GM18868 (cell line): ENCODE data around the gene FKBP8.
"Not testable (repeated sequence)": the region's sequence is repeated elsewhere in the genome, so short reads cannot be mapped to it uniquely, and the experiment has no call there.

Experiments used
- ATAC-seq: cut with Tn5 transposase; IDR thresholded peaks from one replicate; pipeline ENCODE4 v1.9.1; 2021; ENCODE audit warnings: mild to moderate bottlenecking, moderate library complexity; ENCODE audit not compliant: unreplicated experiment

FKBP8 gene

DNA sequence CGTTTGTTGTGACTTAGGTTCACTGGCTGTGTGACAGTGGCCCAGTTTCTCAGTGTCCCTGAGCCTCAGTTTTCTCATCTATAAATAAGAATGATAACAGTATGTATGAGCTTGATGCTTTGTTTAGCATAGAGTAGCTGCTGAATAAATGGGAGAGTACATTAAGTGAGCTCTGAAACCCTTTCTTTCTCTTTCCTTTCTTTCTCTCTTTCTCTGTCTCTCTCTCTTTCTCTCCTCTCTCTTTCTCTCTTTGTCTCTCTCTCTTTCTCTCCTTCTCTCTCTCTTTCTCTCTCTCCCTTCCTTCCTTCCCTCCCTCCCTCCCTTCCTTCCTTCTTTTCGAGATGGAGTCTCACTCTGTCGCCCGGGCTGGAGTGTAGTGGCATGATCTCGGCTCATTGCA lies 16.3 kb upstream of the FKBP8 start:
- ATAC-seq, result no peak

DNA sequence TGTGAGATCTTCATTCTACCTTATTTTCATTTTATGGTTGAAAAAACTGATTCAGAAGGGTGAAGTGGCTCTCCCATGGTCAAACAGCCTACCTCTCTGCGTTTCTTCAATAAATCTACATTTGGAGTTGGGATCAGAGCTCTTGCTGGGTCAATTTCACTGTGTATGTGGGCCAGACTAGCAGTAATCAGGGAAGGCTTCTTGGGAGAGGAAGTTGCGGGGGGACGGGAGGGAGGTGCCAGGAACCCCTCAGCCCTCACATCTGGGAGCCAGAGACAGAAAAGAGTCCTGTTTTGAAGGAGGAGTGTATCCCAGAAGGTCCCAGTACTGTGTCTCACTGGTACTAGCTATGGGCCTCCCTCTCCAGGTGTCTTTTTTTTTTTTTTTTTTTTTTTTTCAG lies 15.2 kb upstream of the FKBP8 start:
- no peak for ATAC-seq

DNA sequence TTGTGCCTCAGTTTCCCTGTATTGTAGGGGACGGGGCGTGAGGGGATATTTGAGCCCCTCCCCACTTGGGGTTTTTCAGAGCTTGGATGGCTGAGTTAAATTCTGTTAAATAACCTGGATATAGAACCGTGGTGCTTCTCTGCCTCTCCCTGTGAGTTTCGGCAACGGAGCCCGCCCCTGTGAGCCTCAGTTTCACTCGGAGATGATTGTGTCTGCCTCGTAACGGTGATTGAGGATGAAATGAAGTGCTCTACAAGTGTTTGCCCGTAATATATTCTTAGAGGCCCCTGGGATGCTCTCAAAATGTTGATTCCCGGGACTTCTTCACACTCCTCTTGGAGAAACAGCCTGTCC lies 14.8 kb upstream of the FKBP8 start:
- ATAC-seq, result no peak

DNA sequence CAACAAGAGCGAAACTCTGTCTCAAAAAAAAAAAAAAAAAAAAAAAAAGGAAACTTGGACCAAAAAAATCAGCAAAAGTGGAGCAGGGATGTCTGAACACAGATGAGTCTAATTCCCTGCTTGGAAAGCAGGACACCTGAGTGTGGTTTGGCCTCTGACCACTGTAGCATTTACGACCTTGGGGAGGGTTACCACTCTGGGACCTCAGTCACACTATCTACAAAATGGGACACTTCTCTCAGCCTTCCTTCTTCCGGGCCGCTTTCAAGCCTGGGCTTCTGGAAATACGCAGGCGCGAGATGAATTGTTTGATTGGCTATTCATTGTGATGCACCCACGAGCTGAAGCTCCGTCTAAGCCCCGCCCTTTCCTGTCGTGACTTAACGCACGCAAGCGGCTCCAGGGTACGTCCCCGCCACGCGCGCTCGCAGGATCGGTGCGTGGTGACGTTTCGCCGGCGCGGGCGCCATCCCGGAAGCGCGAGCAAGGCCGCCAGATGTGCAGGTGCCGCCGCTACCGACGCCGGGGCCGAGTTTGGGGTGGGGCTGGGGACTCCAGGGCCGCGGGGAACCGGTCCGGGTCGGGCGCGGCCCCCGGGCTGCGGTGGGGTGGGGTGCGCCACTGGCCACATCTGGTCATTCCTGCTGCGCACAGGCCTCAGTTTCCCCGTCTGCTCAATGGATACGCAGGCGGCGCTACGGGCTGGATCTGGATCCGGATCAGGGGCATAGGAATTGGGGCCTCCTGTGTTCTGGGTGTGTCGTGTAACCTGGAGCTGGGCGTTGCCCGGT lies 14.2 kb upstream of the FKBP8 start, which contains the start of gene KXD1:
KXD1 (plus strand) TSS at position 460 of the 791 bp plus-strand sequence. CDS start 4,187 bp downstream, outside the sequence.
- peak; percentile 90 for ATAC-seq

DNA sequence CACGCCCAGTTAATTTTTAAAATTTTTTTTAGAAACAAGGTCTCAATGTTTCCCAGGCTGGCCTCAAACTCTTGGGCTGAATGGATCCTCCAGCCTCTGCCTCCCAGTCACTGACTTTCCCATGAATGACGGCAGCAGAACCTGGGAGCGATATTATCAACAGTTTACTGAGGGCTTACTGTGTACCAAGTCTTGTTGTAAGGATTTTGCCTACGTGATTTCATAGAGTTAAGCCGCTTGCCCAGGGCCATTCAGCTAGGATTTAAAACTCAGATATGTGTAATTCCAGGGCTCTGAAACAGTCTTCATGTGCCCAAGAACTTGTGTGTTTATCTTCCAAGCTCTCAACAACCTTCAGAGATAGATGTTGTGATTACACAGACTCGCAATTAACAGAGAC lies 8.3 kb upstream of the FKBP8 start:
- no peak for ATAC-seq

DNA sequence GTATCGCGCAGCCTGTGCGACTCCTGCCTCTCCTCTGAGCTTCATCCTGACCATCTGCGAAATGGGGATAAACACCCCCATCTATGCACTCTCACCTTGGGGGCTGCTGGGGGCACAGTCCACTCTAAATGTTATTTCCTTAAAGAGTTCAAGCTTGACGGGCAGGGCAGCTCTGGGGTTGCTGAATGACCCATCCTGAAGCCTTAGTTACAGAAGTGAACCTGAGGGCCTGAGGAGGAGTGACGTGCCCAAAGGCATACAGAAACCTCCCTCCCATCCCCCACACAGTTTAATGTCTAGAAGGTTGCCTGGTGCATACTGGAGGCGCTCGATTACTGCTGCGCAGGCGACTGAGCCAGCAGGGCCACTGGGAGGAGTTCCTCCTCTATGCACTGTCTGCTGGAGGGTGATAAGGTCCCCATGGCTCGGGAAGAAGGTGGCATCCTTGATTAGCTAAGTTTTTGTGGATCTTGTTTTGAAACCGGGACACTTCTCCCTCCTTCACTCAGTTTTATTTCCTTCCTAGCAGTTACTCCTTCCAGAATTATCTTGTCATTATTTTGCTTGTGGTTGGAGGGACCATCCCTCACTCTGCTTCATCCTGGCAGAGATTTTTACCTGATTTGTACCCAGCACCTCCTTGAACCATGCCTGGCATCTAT lies 572 bp upstream of the FKBP8 start:
- peak; percentile 62 for ATAC-seq

DNA sequence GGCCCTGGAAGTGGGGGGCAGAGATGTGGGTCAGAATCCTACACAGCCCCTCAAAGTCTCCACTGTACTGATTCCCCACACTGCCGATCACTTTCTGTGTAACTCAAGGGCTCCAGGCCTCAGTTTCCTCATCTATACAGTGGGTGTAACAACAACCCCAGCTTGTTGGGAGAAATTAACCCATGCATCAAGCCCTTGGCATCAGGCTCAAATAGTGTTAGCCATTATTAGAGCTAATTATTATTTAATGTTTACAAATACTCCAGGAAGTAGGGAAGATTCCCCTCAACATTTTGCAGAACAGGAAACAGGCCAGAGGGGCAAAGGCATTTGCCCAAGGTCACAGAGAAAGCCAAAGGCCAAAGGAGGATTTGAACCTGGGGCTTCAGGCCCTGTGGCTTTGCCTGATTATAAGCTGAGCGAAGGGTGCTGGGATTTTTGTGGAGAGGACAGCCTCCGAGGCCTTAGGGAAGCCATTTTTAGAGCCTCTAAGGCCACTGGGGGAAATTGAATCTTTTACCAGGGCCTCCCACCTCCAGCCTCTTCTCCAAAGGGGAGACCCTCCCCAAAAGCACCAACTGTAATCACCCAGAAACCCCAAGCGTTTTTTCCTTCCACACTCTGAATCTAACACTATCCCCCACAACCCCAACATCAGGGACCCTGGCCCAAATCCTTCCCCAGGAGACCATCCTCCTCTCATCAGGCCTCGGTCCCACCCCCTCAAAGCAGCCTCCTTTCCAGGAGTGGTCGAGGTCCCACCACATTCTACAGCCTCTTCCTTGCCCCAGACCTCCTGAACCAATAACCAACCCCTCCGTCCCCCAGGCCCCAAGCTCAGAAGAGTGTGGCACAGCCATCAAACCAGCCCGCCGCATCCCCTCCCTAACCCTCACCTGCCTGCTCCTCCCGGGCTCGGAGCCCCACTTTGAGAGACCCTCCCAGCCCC lies 1.1 kb downstream of the FKBP8 start:
- no peak for ATAC-seq

DNA sequence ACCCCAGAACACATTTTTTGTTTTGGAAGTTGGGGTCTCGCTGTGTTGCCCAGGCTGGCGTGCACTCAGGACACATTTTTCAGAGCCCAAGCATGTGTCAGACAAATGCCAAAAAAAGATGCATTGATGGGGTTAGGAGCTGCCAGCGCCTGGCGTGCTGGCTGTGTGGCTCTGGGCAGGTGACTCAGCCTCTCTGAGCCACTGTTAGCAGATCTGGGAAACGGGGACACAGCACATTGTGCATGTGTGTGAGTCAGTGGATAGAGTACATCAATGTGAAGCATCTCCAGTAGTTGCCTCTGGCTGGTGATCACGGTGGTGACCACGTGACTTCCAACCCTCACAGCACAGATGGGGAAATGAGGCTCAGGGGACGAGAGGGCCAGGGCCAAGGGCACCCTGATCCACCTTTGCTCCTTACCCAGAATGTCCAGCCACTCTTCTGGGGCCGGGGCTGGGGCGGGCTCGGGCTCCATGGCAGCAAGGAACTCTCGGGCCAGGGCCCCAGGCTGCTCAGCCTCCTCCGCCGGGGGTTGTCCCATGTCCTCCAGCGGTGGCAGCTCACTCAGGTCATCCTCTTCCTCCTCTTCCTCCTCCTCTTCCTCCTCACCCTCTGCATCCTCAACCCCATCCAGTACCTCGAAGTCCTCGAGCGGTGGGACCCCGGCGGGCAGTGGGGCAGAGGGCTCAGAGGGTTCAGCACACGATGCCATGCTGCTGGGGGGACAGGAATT lies 1.9 kb downstream of the FKBP8 start:
- no peak for ATAC-seq

DNA sequence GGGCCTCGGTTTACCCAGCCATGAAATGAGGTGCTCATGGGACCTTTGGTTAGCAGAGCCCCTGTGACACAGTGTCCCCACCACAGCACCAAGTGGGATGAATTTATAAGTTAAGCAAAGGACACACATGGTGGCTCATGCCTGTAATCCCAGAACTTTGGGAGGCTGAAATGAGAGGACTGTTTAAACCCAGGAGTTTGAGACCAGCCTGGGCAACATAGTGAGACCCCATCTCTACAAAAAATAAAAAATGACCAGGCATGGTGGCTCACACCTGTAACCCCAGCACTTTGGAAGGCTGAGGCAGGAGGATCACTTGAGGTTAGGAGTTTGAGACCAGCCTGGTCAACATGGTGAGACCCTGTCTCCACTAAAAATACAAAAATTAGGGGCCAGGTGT lies 3.2 kb downstream of the FKBP8 start:
- ATAC-seq, result not testable (repeated sequence)

DNA sequence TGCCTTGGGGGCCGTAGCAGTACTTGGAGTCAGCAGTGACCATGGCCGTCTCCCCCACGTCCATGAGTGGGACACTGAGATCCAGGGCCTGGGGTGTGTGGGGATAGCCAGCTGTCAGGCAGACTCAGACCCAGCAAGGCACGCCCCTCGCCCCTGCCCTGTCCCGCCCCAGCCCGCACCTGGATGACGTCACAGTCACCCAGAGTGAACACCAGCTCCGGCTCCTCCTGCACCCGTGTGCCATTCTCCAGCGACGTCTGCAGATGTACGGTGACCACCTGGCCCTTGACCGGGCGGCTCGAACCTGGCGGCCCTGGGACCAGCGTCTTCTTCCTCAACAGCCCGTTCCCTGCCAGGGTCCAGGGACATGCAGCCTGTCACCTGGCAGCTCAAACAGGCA lies 4.0 kb downstream of the FKBP8 start:
- ATAC-seq, result no peak

DNA sequence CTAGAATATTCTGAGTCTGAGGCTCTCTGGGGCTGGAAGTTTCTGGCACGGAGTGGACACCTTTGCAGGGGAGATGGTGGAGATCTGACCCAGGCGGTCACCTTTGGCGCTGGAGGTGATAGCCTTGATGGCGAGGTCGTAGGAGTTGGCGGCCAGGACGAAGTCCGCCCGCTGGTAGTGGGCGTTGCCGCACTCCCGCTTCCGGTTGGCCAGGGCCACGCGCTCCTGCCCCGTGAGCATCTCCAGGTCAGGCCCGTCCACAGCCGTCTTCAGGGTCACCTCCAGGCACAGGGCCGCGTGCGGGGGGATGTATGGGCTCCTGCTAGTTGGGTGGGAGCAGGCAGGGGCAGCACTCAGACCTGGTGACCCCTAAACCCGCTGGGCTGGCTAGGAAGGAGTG lies 5.3 kb downstream of the FKBP8 start:
- ATAC-seq, result no peak

DNA sequence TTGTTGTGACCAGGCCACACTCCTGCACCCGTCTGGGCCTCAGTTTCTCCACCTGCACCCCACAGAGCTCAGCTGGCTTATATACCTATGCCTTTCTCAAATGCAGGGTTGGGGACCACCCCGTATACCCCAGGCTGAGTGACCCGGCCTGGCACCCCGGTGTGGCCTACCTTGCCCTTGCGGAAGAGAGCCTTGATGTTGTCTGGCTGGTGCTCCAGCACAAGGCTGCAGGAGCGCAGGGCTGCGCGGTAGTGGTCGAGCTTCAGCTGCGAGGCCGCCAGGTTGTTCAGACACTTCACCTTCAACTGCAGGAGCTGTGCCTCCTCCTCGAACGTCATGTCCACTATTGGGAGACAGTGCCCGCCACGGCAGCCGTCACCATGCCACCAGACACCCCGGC lies 5.9 kb downstream of the FKBP8 start:
- ATAC-seq, result no peak

DNA sequence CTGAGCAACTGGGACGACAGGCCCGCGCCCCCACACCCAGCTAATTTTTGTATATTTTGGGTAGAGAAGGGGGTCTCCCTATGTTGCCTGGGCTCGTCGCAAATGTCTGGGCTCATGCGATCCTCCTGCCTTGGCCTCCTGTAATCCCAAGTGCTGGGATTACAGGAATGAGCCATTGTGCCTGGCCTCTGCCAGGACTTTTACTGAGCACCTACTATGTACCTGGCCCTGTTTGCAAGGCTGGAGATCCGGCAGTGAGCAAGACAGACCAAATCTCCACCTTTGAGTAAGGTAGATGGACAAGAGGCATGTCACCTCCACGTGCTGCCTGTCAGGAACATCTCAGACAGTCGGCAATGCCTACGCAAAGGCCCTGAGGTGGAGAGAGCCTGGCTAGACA lies 6.9 kb downstream of the FKBP8 start:
- no peak for ATAC-seq

DNA sequence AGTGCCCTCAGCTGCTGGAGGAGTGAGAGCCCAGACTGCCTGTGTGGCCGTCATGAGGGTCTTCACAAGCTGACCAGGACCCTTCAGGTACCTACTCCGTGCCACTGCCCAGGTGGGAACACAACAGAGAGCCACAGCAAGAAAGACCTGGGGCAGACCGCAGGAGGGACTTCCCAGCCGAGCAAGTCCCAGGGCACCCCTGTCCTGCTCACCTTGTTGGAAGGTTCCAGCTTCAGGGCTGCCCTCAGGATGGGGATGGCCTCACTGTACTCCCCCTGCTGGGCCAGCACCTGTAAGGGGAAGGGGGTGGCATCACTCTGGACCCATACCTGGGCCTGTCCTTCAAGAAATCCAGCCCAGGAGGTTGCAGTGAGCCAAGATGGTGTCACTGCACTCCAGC lies 10.3 kb downstream of the FKBP8 start:
- no peak for ATAC-seq

DNA sequence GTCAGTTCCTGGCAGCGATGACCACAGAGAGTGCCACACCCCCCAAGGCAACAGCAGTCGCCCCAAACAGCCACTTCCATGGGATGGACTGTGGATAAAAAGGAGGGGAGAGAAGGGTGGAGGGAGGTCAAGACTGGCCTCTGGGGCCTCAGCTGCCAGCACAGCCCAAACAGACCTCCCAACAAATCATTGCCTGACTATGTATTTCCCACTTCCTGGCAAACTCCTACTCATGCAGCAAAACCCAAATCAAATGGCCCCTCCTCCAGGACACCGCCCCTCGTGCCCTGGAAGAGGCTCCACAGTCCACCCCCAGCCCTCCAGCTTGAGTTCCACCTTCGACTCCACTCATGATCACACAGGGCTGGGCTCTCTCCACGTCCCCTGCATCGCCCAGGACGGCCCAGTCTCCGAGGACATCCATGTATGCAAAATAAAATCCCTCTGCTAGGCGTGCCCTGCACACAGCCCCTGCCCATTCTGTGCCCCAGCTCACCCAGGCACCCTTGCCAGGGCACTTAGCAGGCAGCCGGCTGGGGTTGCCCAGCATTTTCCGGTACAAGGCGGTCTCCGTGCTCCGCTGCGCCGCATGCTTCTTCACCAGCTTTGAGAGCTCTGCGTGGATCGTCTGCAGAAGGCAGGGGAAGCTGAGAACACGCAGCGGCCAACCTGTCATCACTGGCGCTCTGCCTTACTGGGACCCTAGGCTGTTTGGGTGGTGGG lies 11.0 kb downstream of the FKBP8 start:
- no peak for ATAC-seq

DNA sequence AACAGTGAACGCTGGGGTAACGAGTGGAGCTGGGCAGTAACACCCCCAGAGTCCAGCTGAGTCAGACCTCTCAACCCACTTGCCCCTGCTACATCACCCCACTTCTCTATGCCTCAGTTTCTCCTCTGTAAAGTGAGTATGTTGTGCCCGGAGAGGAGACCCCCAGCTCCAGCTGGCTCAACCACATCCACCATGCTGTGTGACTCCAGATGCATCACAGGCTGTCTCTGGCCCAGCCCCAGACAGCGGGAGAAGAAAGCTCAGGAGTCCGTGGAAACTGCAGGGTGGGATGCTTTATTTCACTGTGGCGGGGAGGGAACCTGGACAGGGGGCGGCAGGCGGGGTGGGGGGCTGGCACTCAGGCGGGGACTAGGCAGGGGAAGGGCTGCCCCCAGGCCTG lies 11.9 kb downstream of the FKBP8 start:
- ATAC-seq, result no peak

DNA sequence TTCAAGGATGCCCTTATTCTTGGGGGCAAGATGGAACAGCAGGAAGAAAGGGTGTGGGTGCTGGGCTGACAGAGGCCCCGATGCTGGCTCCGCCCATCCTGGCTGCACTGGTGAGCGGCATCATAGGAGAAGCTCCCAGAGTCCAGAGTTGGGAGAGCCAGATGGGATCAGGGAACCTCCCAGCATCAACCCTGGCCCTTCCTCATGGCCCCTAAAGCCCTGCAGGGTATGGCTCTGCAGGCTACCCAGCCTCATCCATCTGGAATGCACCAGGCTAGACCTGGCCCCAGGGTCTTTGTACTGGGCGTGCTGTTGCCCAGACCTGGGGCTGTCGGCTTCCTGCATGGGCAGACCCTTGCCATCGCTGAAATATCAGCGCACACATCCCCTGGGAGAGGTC lies 13.6 kb downstream of the FKBP8 start:
- ATAC-seq, result no peak

DNA sequence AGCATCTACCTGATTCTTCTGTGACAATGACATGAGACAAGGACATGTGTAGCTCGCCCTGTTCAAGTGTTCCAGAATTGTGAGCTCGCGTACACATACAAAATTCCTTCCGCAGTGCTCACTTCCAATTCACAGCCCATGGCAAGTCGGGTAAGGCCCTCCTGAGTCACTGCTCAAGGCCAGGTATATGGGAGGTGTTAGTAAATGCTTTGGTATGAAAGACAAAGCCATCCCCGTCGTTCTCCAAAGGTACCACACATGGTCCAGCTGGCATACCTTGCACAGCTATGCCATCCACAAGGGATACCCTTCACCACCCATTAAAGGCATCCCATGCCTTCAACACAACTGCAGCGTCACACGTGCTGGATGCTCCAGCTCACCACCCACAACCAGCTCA lies 17.1 kb downstream of the FKBP8 start:
- no peak for ATAC-seq

DNA sequence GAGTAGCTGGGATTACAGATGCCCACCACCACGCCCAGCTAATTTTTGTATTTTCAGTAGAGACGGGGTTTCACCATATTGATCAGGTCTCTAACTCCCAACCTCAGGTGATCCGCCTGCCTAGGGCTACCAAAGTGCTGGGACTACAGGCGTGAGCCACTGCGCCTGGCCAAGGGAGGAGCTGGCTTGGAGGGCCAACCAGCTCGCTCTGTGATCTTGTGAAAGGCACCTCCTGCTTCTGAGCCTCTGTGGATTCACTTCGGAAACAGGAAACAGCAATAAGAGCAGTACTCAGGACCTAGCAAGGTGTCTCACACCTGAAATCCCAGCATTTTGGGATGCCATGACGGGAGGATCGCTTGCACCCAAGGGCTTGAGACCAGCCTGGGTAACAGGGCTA lies 19.5 kb downstream of the FKBP8 start:
- no peak for ATAC-seq

DNA sequence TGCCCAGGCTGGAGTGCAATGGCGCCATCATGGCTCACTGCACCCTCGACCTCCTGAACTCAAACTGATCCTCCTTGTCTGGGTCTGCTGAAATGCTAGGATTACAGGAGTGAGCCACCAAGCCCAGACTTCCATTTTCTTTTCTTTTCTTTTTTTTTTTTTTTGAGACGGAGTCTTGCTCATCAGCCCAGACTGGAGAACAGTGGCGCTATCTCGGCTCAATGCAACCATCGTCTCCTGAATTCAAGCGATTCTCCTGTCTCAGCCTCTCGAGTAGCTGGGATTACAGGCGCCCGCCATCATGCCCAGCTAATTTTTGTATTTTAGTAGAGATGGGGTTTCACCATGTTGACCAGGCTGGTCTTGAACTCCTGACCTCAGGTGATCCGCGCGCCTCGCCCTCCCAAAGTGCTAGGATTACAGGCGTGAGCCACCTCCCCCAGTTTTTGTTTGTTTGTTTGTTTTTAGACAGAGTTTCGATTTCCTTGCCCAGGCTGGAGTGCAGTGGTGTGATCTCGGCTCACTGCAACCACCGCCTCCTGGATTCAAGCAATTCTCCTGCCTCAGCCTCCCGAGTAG lies 20.4 kb downstream of the FKBP8 start:
- ATAC-seq, result not testable (repeated sequence)
